ENCODE data around the gene CSRNP3. TPM values are rescaled to one million over a fixed set of nuclear protein-coding genes. Genes with fewer than 3 reads are reported as not detected.

The CSRNP3 gene
- total and polyA plus RNA-seq, 10 donors: 0.30 to 7.4 (median 3.4) TPM

GRCh38 chr2:165716091-165716490, 246.6 kb downstream of the CSRNP3 start:
- intact Hi-C loops (cut with DNase I; ENCODE audit: low total_unique reads): no loop called here
- DNase-seq: no peak
- Histone ChIP-seq H3K27ac (no peak overlapping the region), H3K9me3 (peaks cover 0 to 12% (median 0%) of the 10 kb centered on the region in 8 donors), H3K4me1 (no peaks in the 10 kb centered on the region), H3K27me3 (replicated peaks in 1 of 7) (no peaks in the 10 kb centered on the region), H3K36me3 (no peaks in the 10 kb centered on the region), H3K4me3 (no peak overlapping the region)
- 71 to 80% (median 78%) methylated on average over 1 of the region's 1 CpG for WGBS, 5 donors
- TF ChIP-seq, protein P1, sequence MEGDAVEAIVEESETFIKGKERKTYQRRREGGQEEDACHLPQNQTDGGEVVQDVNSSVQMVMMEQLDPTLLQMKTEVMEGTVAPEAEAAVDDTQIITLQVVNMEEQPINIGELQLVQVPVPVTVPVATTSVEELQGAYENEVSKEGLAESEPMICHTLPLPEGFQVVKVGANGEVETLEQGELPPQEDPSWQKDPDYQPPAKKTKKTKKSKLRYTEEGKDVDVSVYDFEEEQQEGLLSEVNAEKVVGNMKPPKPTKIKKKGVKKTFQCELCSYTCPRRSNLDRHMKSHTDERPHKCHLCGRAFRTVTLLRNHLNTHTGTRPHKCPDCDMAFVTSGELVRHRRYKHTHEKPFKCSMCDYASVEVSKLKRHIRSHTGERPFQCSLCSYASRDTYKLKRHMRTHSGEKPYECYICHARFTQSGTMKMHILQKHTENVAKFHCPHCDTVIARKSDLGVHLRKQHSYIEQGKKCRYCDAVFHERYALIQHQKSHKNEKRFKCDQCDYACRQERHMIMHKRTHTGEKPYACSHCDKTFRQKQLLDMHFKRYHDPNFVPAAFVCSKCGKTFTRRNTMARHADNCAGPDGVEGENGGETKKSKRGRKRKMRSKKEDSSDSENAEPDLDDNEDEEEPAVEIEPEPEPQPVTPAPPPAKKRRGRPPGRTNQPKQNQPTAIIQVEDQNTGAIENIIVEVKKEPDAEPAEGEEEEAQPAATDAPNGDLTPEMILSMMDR (IDR thresholded peaks at IDR 0.05 in 8 of 11, conservative IDR thresholded peaks at IDR 0.05 in 3 of 11): no peak
- no peak for TF ChIP-seq POLR2A (IDR thresholded peaks at IDR 0.05)
- no peak for TF ChIP-seq POLR2AphosphoS5 (IDR thresholded peaks at IDR 0.05)

GRCh38 chr2:165718610-165719210, 249.2 kb downstream of the CSRNP3 start:
- H3K36me3 ChIP-seq: no peaks in the 10 kb centered on the region
- WGBS, 5 donors: 61 to 85% (median 72%) methylated on average over 1 of the region's 1 CpG
- TF ChIP-seq, protein P1 (IDR thresholded peaks at IDR 0.05 in 8 of 11, conservative IDR thresholded peaks at IDR 0.05 in 3 of 11): no peak
- TF ChIP-seq POLR2A (IDR thresholded peaks at IDR 0.05): no peak
- intact Hi-C loops (cut with DNase I; ENCODE audit: low total_unique reads): no loop called here
- no peaks in the 10 kb centered on the region for H3K9me3 ChIP-seq
- no peak overlapping the region for H3K27ac ChIP-seq
- H3K4me3 ChIP-seq: no peak overlapping the region
- no peaks in the 10 kb centered on the region for H3K4me1 ChIP-seq
- no peaks in the 10 kb centered on the region for H3K27me3 ChIP-seq (replicated peaks in 1 of 7)
- no peak for DNase-seq

- intact Hi-C loops (cut with DNase I; ENCODE audit: low total_unique reads): no loop called here
- DNase-seq: no peak
- no peak for TF ChIP-seq POLR2A (IDR thresholded peaks at IDR 0.05)
- TF ChIP-seq POLR2AphosphoS5 (IDR thresholded peaks at IDR 0.05): no peak
- TF ChIP-seq, protein P1 (IDR thresholded peaks at IDR 0.05 in 8 of 11, conservative IDR thresholded peaks at IDR 0.05 in 3 of 11): no peak
- Histone ChIP-seq H3K4me3 (no peak overlapping the region), H3K9me3 (no peaks in the 10 kb centered on the region), H3K36me3 (no peaks in the 10 kb centered on the region), H3K27ac (no peak overlapping the region), H3K27me3 (replicated peaks in 1 of 7) (no peaks in the 10 kb centered on the region), H3K4me1 (no peaks in the 10 kb centered on the region)
These were observed 251.0 kb downstream of the CSRNP3 start for GRCh38 chr2:165720511-165720910.

- intact Hi-C loops (cut with DNase I; ENCODE audit: low total_unique reads): no loop called here
- no peak for DNase-seq
- H3K36me3 ChIP-seq: no peaks in the 10 kb centered on the region
- TF ChIP-seq POLR2AphosphoS5 (IDR thresholded peaks at IDR 0.05) (no peak), POLR2A (IDR thresholded peaks at IDR 0.05) (no peak)
- TF ChIP-seq, protein P1 (IDR thresholded peaks at IDR 0.05 in 8 of 11, conservative IDR thresholded peaks at IDR 0.05 in 3 of 11): no peak
- no peak overlapping the region for H3K27ac ChIP-seq
- no peaks in the 10 kb centered on the region for H3K9me3 ChIP-seq
- H3K4me1 ChIP-seq: no peaks in the 10 kb centered on the region
- no peaks in the 10 kb centered on the region for H3K27me3 ChIP-seq (replicated peaks in 1 of 7)
- H3K4me3 ChIP-seq: no peak overlapping the region
These were observed 255.9 kb downstream of the CSRNP3 start for GRCh38 chr2:165725421-165725820.

Other genes with a start within 250 kb of the CSRNP3 start
- gene SCN2A, start 230.3 kb upstream of the CSRNP3 start, total RNA-seq: 1 to 10 TPM in 1 of 7 donors, under 1 TPM in 6; 0.17 to 1.2 (median 0.35) TPM
- gene SCN2A, start 230.3 kb upstream of the CSRNP3 start, polyA plus RNA-seq: under 1 TPM; 0.14 to 0.16 (median 0.15) TPM

Measured in spleen (tissue), 11 donors.